ENCODE results near the gene CETN2. TPM values are rescaled to one million over a fixed set of nuclear protein-coding genes. Genes with fewer than 3 reads are reported as not detected.

The CETN2 gene
- total RNA-seq, 1 experiment from 2014 or later: 24.6 TPM

GRCh38 chrX:152833378-152833777 lies 2.8 kb upstream of the CETN2 start:
- Histone ChIP-seq H3T11ph (ENCODE audit: low read length) (no peak overlapping the region), H3K4me2 (ENCODE audit: insufficient read depth, insufficient read length, low read length) (no peak overlapping the region), H3K79me1 (ENCODE audit: insufficient read depth, low read depth, low read length, poor library complexity, severe bottlenecking) (no peaks in the 10 kb centered on the region), H3K27me3 (ENCODE audit: insufficient read depth, low read length) (no peaks in the 10 kb centered on the region), H3K27ac (ENCODE audit: insufficient read length, low read depth, low read length) (no peak overlapping the region), H2BK20ac (ENCODE audit: low read depth, low read length, poor library complexity, severe bottlenecking) (no peak overlapping the region), H3K56ac (ENCODE audit: insufficient read length, low read depth, low read length) (no peak overlapping the region), H3K9ac (ENCODE audit: extremely low read depth, insufficient read length, low read length) (no peak overlapping the region), H3K14ac (ENCODE audit: insufficient read depth, low read length) (no peak overlapping the region), H2BK12ac (ENCODE audit: insufficient read length, low read depth, low read length) (no peak overlapping the region), H4K8ac (replicated peaks; ENCODE audit: insufficient read length, low read depth, low read length) (no peak overlapping the region), H4K5ac (ENCODE audit: insufficient read length, low read depth, low read length) (no peak overlapping the region), H3K23me2 (ENCODE audit: insufficient read length, low read depth, low read length, poor library complexity, severe bottlenecking) (peaks cover 7% of the 10 kb centered on the region), H2BK120ac (ENCODE audit: low read depth, low read length, poor library complexity, severe bottlenecking) (no peak overlapping the region), H2BK5ac (ENCODE audit: insufficient read length, low read length) (no peak overlapping the region), H4K91ac (ENCODE audit: insufficient read length, low read depth, low read length) (no peak overlapping the region), H2AFZ (ENCODE audit: low read length) (no peak overlapping the region), H2BK15ac (ENCODE audit: low read depth, low read length) (no peak overlapping the region), H3K9me3 (ENCODE audit: control insufficient read depth, low read depth, low read length) (peaks cover 37% of the 10 kb centered on the region), H3K4ac (ENCODE audit: low read depth, low read length) (no peak overlapping the region), H4K20me1 (ENCODE audit: control insufficient read depth, insufficient read depth, insufficient read length) (no peaks in the 10 kb centered on the region), H2AK5ac (ENCODE audit: insufficient read length, low read length) (no peak overlapping the region), H3K79me2 (ENCODE audit: insufficient read depth, low read length) (peaks cover 16% of the 10 kb centered on the region; the same call in 1 of the 2 replicates), H3K18ac (ENCODE audit: insufficient read length, low read depth, low read length) (no peak overlapping the region), H3K4me1 (ENCODE audit: insufficient read depth, low read length) (peaks cover 2% of the 10 kb centered on the region; the same call in 1 of the 2 replicates), H3K23ac (ENCODE audit: insufficient read length, low read depth, low read length) (no peak overlapping the region)
- H3K4me1 Mint-ChIP-seq: peaks cover 6 to 15% of the 10 kb centered on the region in 2 experiments
- TF ChIP-seq CTCF (conservative IDR thresholded peaks at IDR 0.05): no peak
- H3K27me3 Mint-ChIP-seq (ENCODE audit: low read depth): no peaks in the 10 kb centered on the region; the same call in 1 of the 2 replicates
- WGBS (ENCODE audit: extremely low coverage, insufficient read length, low lambda C conversion rate): no CpG with 5 or more reads among the region's 4 CpGs
- no peak overlapping the region for H3K4me3 Mint-ChIP-seq
- H3K9me3 Mint-ChIP-seq: peaks cover 77 to 79% of the 10 kb centered on the region in 2 experiments
- H3K27ac Mint-ChIP-seq: no peak overlapping the region
- peaks cover 35 to 44% (median 40%) of the 10 kb centered on the region in 3 experiments for H3K36me3 Mint-ChIP-seq (ENCODE audit: insufficient read depth in 1 of 3, low read depth in 3 of 3)
- DNase-seq: no peak
